HCT116 (cell line): ENCODE results near the gene ATG5. TPM values are rescaled to one million over a fixed set of nuclear protein-coding genes. Genes with fewer than 3 reads are reported as not detected.

Experiments
- ATAC-seq: fragments of 200-7000 bp; cut with Tn5 transposase; 2 replicates; pipeline ENCODE4 v1.9.1; 2020; ENCODE audit warnings: mild to moderate bottlenecking, moderate library complexity
- BruUV-seq: library from RNA; stranded (reverse); fragments of 400-500 nt; replicated peaks from 2 replicates; lab custom pipeline; 2021; lab: Mats Ljungman, UMichigan
- CTCF ChIA-PET: fragments of 300-600 bp; sonication (Branson Sonifier 250); formaldehyde crosslinking; loops from one replicate; lab custom pipeline; 2021; ENCODE audit warnings: antibody characterized with exemption; lab: Charles Lee
- POLR2A ChIA-PET: fragments of 300-600, 350-600 bp; sonication (Branson Sonifier 250); formaldehyde crosslinking; loops from one replicate; lab custom pipeline; 2021; ENCODE audit warnings: antibody characterized with exemption; lab: Charles Lee
- RAD21 ChIA-PET, 2 experiments: fragments of 300-600 bp; sonication (Branson Sonifier 250); formaldehyde crosslinking; loops; one replicate each; lab custom pipeline; 2023; ENCODE audit warnings: low total read pairs in 2 of 2; ENCODE audit not compliant: uncharacterized antibody in 2 of 2, unreplicated experiment in 2 of 2, low non-redundant PET in 1 of 2; lab: Charles Lee
- DNase-seq: peaks from one replicate; pipeline ENCODE4 v3.0.0-alpha.2; 2010; ENCODE audit warnings: low read depth, low spot score
- H2AFZ ChIP-seq: fragments of 200-600 bp; shearing (Covaris generic), sonication (generic); 2 replicates; pipeline ENCODE4 v1.6.1; 2017; ENCODE audit warnings: low read depth, mixed run types, mixed read lengths, antibody characterized with exemption, low read length; ENCODE audit not compliant: poor library complexity, severe bottlenecking
- H3K27ac ChIP-seq: 2 replicates; pipeline ENCODE4 v1.5.1; 2012; ENCODE audit warnings: low read depth, low read length
- H3K27me3 ChIP-seq: fragments of 200-600 bp; sonication (generic); 2 replicates; pipeline ENCODE4 v1.6.1; 2016; ENCODE audit warnings: mixed run types, low read length, mixed read lengths; ENCODE audit not compliant: insufficient read depth
- H3K36me3 ChIP-seq, 2 experiments: fragments of 200-500 bp in 1 of 2; fragments of 200-600 bp in 1 of 2; sonication (Bioruptor generic) in 1 of 2; sonication (generic) in 1 of 2; 2 replicates each; pipeline versions ENCODE4 v1.5.1 to v1.6.1; 2014 to 2016; ENCODE audit warnings: low read length in 2 of 2, inconsistent platforms in 1 of 2, mixed read lengths in 1 of 2, mixed run types in 1 of 2; ENCODE audit not compliant: insufficient read depth in 2 of 2, control insufficient read depth in 1 of 2
- H3K4me1 ChIP-seq, 2 experiments: fragments of 200-600 bp in 1 of 2; sonication (generic) in 1 of 2; 2 replicates each; pipeline versions ENCODE4 v1.5.1 to v1.6.1; 2012 to 2017; ENCODE audit warnings: low read length in 2 of 2, inconsistent platforms in 1 of 2, mild to moderate bottlenecking in 1 of 2, mixed read lengths in 1 of 2, mixed run types in 1 of 2, moderate library complexity in 1 of 2; ENCODE audit not compliant: insufficient read depth in 2 of 2, control insufficient read depth in 1 of 2
- H3K4me2 ChIP-seq: fragments of 200-600 bp; sonication (generic); 2 replicates; pipeline ENCODE4 v1.6.1; 2017; ENCODE audit warnings: mixed run types, low read length, mixed read lengths
- H3K4me3 ChIP-seq, 2 experiments: fragments of 200-600 bp in 1 of 2; sonication (generic) in 1 of 2; replicated peaks in 1 of 2; 2 replicates each; pipeline ENCODE4 v1.5.1; 2011 to 2016; ENCODE audit warnings: low read length in 2 of 2, control low read depth in 1 of 2, low read depth in 1 of 2, mild to moderate bottlenecking in 1 of 2, mixed read lengths in 1 of 2, mixed run types in 1 of 2
- H3K79me2 ChIP-seq: fragments of 200-600 bp; sonication (generic); 2 replicates; pipeline ENCODE4 v1.6.1; 2017; ENCODE audit warnings: mild to moderate bottlenecking, mixed run types, low read length, moderate library complexity, mixed read lengths; ENCODE audit not compliant: insufficient read depth
- H3K9ac ChIP-seq: fragments of 200-600 bp; sonication (generic); 2 replicates; pipeline ENCODE4 v1.6.1; 2016; ENCODE audit warnings: low read length, mixed read lengths
- H3K9me2 ChIP-seq: fragments of 200-600 bp; sonication (generic), shearing (Covaris generic); 2 replicates; pipeline ENCODE4 v1.6.1; 2017; ENCODE audit warnings: mixed run types, mild to moderate bottlenecking, moderate library complexity; ENCODE audit not compliant: insufficient read depth
- H3K9me3 ChIP-seq, 2 experiments: fragments of 200-500 bp in 1 of 2; fragments of 200-600 bp in 1 of 2; sonication (Bioruptor generic) in 1 of 2; sonication (generic) in 1 of 2; 2 replicates each; pipeline ENCODE4 v1.6.1; 2014 to 2017; ENCODE audit warnings: low read length in 2 of 2, mixed read lengths in 2 of 2, inconsistent platforms in 1 of 2, low read depth in 1 of 2, mild to moderate bottlenecking in 1 of 2, mixed run types in 1 of 2, moderate library complexity in 1 of 2; ENCODE audit not compliant: control insufficient read depth in 1 of 2, insufficient read depth in 1 of 2
- H4K20me1 ChIP-seq: fragments of 200-600 bp; sonication (generic), shearing (Covaris generic); 2 replicates; pipeline ENCODE4 v1.6.1; 2017; ENCODE audit warnings: mixed run types, mild to moderate bottlenecking, moderate library complexity; ENCODE audit not compliant: insufficient read depth
- CEBPB ChIP-seq: IDR thresholded peaks from 2 replicates; pipeline ENCODE4 v1.6.1; 2012; ENCODE audit warnings: low read depth
- EZH2 ChIP-seq: fragments of 200-600 bp; sonication (generic); IDR thresholded peaks from 2 replicates; pipeline ENCODE4 v1.6.1; 2017; ENCODE audit warnings: antibody characterized with exemption, mixed run types
- FOSL1 ChIP-seq: IDR thresholded peaks from 2 replicates; pipeline ENCODE4 v1.6.1; 2012; ENCODE audit warnings: low read depth
- JUND ChIP-seq: IDR thresholded peaks from 2 replicates; pipeline ENCODE4 v1.6.1; 2012
- POLR2AphosphoS5 ChIP-seq: IDR thresholded peaks from 2 replicates; pipeline ENCODE4 v1.6.1; 2011; ENCODE audit warnings: mild to moderate bottlenecking, low read depth, low read length, moderate library complexity
- SIN3A ChIP-seq: IDR thresholded peaks from 2 replicates; pipeline ENCODE4 v1.6.1; 2012; ENCODE audit warnings: low read depth
- SP1 ChIP-seq: IDR thresholded peaks from 2 replicates; pipeline ENCODE4 v1.6.1; 2012; ENCODE audit warnings: low read depth
- intact Hi-C: fragments of 100-400 bp; cut with micrococcal nuclease; formaldehyde crosslinking; loops from 2 replicates; pipeline ENCODE4 v1.10.0; 2022
- total RNA-seq: library from RNA; stranded (reverse); gene quantifications from one replicate; pipeline ENCODE4 v1.2.1, GENCODE V29; 2021; ENCODE audit not compliant: unreplicated experiment
- TF ChIP-seq, protein P1 (sequence below): IDR thresholded peaks from 2 replicates; pipeline ENCODE4 v1.6.1; 2012
- TF ChIP-seq, protein P2 (sequence below), 3 experiments: fragments of 200-600 bp in 1 of 3; sonication (generic) in 1 of 3; IDR thresholded peaks in 2 of 3; conservative IDR thresholded peaks in 1 of 3; 2 replicates each; pipeline ENCODE4 v1.5.1; 2012 to 2017; ENCODE audit warnings: low read depth in 2 of 3, low read length in 2 of 3, antibody characterized with exemption in 1 of 3, borderline replicate concordance in 1 of 3, control low read depth in 1 of 3, mild to moderate bottlenecking in 1 of 3, mixed read lengths in 1 of 3, mixed run types in 1 of 3, moderate library complexity in 1 of 3; ENCODE audit not compliant: insufficient read depth in 1 of 3

The ATG5 gene
- total RNA-seq, 1 experiment from 2014 or later = 39.6 TPM

DNA sequence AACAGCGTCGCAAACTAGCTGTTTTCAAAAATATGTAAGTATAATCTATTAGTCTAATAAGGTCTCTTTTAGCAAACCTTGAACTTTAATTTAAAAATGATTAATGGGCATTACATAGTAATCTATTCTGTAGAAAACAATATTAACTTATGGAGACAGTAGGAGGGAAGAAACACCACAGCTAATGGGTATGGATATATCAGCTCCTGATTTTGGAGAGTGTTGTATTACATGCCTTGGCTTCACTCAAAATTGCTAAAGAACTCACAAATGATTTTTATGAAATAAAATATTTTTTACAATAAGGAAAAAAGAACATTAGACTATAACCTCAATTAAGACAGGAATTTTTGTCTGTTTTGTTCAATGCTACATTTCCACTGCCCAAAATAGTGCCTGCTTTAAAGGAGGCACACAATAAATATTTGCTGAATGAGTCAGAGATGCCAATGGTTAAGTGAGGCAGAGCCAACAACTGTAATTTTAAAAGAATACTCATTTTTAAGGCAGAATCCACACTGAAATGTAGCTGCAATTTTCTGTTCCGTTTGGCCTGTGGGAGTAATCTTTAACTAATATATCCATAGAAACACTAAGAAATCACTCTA lies 15.7 kb downstream of the ATG5 start:
- DNase-seq (peak; percentile 23), ATAC-seq (peak; percentile 82)
- Histone ChIP-seq H3K9ac (0 out of 2 replicates have a peak overlapping the region, but pooled peaks have one; percentile 8), H3K36me3 (peaks cover 3 to 11% of the 10 kb centered on the region in 2 experiments; a peak in 3 of 4 replicates), H2AFZ (no peak overlapping the region), H3K9me3 (no peaks in the 10 kb centered on the region), H3K4me2 (peak overlapping the region; percentile 71), H3K9me2 (no peaks in the 10 kb centered on the region), H3K4me1 (peaks cover 32 to 40% of the 10 kb centered on the region in 2 experiments), H3K27ac (peak overlapping the region; percentile 44; the same call in 1 of the 2 replicates), H3K4me3 (peak overlapping the region in 1 of 2 experiments; percentile 31; a peak in 1 of 4 replicates), H3K79me2 (peaks cover 87% of the 10 kb centered on the region), H3K27me3 (no peaks in the 10 kb centered on the region), H4K20me1 (no peaks in the 10 kb centered on the region)
- intact Hi-C loops = no loop called here
- no TSS peak for BruUV-seq
- ChIA-PET CTCF (interaction anchor here (1.3 kb wide), 1 partner anchor 25 kb away, joined by 4 read pairs; no protein-coding TSS in a partner anchor), RAD21 (no interaction called here), POLR2A (no interaction called here)
- TF ChIP-seq FOSL1 = peak; percentile 72; the same call in 1 of the 2 replicates
- no peak for TF ChIP-seq EZH2
- TF ChIP-seq SP1 = peak; percentile 19; the same call in 1 of the 2 replicates
- TF ChIP-seq JUND = peak; percentile 73
- TF ChIP-seq, all 23 proteins: peak for 3

DNA sequence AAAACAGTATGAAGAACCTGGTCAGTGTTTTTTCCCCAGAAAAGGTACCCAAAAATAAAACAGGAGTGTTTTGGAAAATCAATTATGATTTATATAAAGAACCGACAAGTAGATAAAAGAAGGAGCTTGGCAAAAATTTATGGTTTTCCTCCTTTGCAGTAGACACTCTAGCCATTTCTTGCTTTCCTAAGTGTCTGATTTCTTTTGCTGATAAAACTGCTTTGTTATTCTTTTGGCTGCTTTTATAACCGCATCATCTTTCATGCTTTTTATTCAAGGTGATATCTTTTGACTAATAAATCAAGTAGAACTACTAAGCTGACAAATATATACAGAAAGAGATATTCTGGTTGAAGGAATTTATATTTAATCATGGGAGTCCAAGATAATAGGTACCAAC lies 16.6 kb downstream of the ATG5 start:
- Histone ChIP-seq H2AFZ (no peak overlapping the region), H3K4me1 (peaks cover 32 to 40% of the 10 kb centered on the region in 2 experiments), H3K79me2 (peaks cover 87% of the 10 kb centered on the region), H3K9me3 (no peaks in the 10 kb centered on the region), H3K4me3 (no peak overlapping the region), H3K9me2 (no peaks in the 10 kb centered on the region), H3K4me2 (no peak overlapping the region), H3K27me3 (no peaks in the 10 kb centered on the region), H3K36me3 (peaks cover 0 to 5% of the 10 kb centered on the region in 2 experiments; a peak in 2 of 4 replicates), H3K9ac (no peak overlapping the region), H4K20me1 (no peaks in the 10 kb centered on the region), H3K27ac (peak overlapping the region; percentile 44; the same call in 1 of the 2 replicates)
- BruUV-seq = no TSS peak
- ChIA-PET POLR2A (no interaction called here), CTCF (no interaction called here), RAD21 (no interaction called here)
- intact Hi-C loops = no loop called here
- no peak for DNase-seq
- ATAC-seq = no peak
- TF ChIP-seq SIN3A = no peak
- TF ChIP-seq POLR2AphosphoS5 = no peak
- TF ChIP-seq, protein P1, sequence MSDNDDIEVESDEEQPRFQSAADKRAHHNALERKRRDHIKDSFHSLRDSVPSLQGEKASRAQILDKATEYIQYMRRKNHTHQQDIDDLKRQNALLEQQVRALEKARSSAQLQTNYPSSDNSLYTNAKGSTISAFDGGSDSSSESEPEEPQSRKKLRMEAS = no peak
- TF ChIP-seq, protein P2, sequence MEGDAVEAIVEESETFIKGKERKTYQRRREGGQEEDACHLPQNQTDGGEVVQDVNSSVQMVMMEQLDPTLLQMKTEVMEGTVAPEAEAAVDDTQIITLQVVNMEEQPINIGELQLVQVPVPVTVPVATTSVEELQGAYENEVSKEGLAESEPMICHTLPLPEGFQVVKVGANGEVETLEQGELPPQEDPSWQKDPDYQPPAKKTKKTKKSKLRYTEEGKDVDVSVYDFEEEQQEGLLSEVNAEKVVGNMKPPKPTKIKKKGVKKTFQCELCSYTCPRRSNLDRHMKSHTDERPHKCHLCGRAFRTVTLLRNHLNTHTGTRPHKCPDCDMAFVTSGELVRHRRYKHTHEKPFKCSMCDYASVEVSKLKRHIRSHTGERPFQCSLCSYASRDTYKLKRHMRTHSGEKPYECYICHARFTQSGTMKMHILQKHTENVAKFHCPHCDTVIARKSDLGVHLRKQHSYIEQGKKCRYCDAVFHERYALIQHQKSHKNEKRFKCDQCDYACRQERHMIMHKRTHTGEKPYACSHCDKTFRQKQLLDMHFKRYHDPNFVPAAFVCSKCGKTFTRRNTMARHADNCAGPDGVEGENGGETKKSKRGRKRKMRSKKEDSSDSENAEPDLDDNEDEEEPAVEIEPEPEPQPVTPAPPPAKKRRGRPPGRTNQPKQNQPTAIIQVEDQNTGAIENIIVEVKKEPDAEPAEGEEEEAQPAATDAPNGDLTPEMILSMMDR (IDR thresholded peaks at IDR 0.05 in 2 of 3, conservative IDR thresholded peaks at IDR 0.05 in 1 of 3; ENCODE audit: borderline replicate concordance in 1 of 3, insufficient read depth in 1 of 3, low read depth in 2 of 3, low read length in 2 of 3) = no peak
- no peak for TF ChIP-seq CEBPB
- TF ChIP-seq SP1 = no peak
